ENCODE measurements around the gene ELFN1.

ELFN1 gene

GRCh38 chr7:1651891-1652290 lies 18.2 kb upstream of the ELFN1 start:
- TF ChIP-seq CTCF (IDR thresholded peaks at IDR 0.05; ENCODE audit: borderline replicate concordance, extremely low read depth, low read length, poor library complexity, severe bottlenecking) = no peak
- no peak for TF ChIP-seq EZH2 (IDR thresholded peaks at IDR 0.05; ENCODE audit: borderline replicate concordance, low read depth, low read length, severe bottlenecking)
- Histone ChIP-seq H3K9ac (ENCODE audit: low read depth, low read length) (no peak overlapping the region), H3K27me3 (ENCODE audit: insufficient read depth, low read length, poor library complexity) (no peaks in the 10 kb centered on the region), H3K79me2 (ENCODE audit: insufficient read depth, low read length) (no peaks in the 10 kb centered on the region), H3K36me3 (ENCODE audit: insufficient read depth, low read length) (no peaks in the 10 kb centered on the region), H3K9me3 (ENCODE audit: insufficient read depth, low read length, severe bottlenecking) (no peaks in the 10 kb centered on the region), H2AFZ (ENCODE audit: low read depth, low read length) (no peak overlapping the region), H3K4me1 (ENCODE audit: insufficient read depth, low read length) (no peaks in the 10 kb centered on the region; the same call in 1 of the 2 replicates), H3K4me3 (ENCODE audit: low read depth in 1 of 2, low read length in 2 of 2) (no peak overlapping the region), H4K20me1 (ENCODE audit: insufficient read depth, low read length) (no peaks in the 10 kb centered on the region), H3K4me2 (ENCODE audit: insufficient read depth, low read length) (no peak overlapping the region), H3K27ac (ENCODE audit: low read length) (no peak overlapping the region)
- ATAC-seq (ENCODE audit: insufficient read depth, low read depth) (no peak), DNase-seq (no peak)

GRCh38 chr7:1653500-1653899 lies 16.6 kb upstream of the ELFN1 start:
- no peaks in the 10 kb centered on the region for H3K36me3 ChIP-seq (ENCODE audit: insufficient read depth, low read length)
- H3K4me1 ChIP-seq (ENCODE audit: insufficient read depth, low read length) = no peaks in the 10 kb centered on the region; the same call in 1 of the 2 replicates
- no peaks in the 10 kb centered on the region for H4K20me1 ChIP-seq (ENCODE audit: insufficient read depth, low read length)
- ATAC-seq (ENCODE audit: insufficient read depth, low read depth) (no peak), DNase-seq (no peak)
- H3K27me3 ChIP-seq (ENCODE audit: insufficient read depth, low read length, poor library complexity) = no peaks in the 10 kb centered on the region
- no peak overlapping the region for H3K27ac ChIP-seq (ENCODE audit: low read length)
- TF ChIP-seq EZH2 (IDR thresholded peaks at IDR 0.05; ENCODE audit: borderline replicate concordance, low read depth, low read length, severe bottlenecking) = no peak
- TF ChIP-seq CTCF (IDR thresholded peaks at IDR 0.05; ENCODE audit: borderline replicate concordance, extremely low read depth, low read length, poor library complexity, severe bottlenecking) = no peak
- H3K4me2 ChIP-seq (ENCODE audit: insufficient read depth, low read length) = no peak overlapping the region
- H3K4me3 ChIP-seq (ENCODE audit: low read depth in 1 of 2, low read length in 2 of 2) = no peak overlapping the region
- no peaks in the 10 kb centered on the region for H3K79me2 ChIP-seq (ENCODE audit: insufficient read depth, low read length)
- H3K9ac ChIP-seq (ENCODE audit: low read depth, low read length) = no peak overlapping the region
- H2AFZ ChIP-seq (ENCODE audit: low read depth, low read length) = no peak overlapping the region
- H3K9me3 ChIP-seq (ENCODE audit: insufficient read depth, low read length, severe bottlenecking) = no peaks in the 10 kb centered on the region

GRCh38 chr7:1654111-1654510 lies 16.0 kb upstream of the ELFN1 start:
- DNase-seq = no peak
- Histone ChIP-seq H3K79me2 (ENCODE audit: insufficient read depth, low read length) (no peaks in the 10 kb centered on the region), H3K36me3 (ENCODE audit: insufficient read depth, low read length) (no peaks in the 10 kb centered on the region), H3K9ac (ENCODE audit: low read depth, low read length) (no peak overlapping the region), H3K4me1 (ENCODE audit: insufficient read depth, low read length) (no peaks in the 10 kb centered on the region; the same call in 1 of the 2 replicates), H3K9me3 (ENCODE audit: insufficient read depth, low read length, severe bottlenecking) (no peaks in the 10 kb centered on the region), H2AFZ (ENCODE audit: low read depth, low read length) (no peak overlapping the region), H3K27me3 (ENCODE audit: insufficient read depth, low read length, poor library complexity) (no peaks in the 10 kb centered on the region), H4K20me1 (ENCODE audit: insufficient read depth, low read length) (no peaks in the 10 kb centered on the region), H3K4me2 (ENCODE audit: insufficient read depth, low read length) (no peak overlapping the region), H3K4me3 (ENCODE audit: low read depth in 1 of 2, low read length in 2 of 2) (no peak overlapping the region), H3K27ac (ENCODE audit: low read length) (no peak overlapping the region)
- TF ChIP-seq EZH2 (IDR thresholded peaks at IDR 0.05; ENCODE audit: borderline replicate concordance, low read depth, low read length, severe bottlenecking) (no peak), CTCF (IDR thresholded peaks at IDR 0.05; ENCODE audit: borderline replicate concordance, extremely low read depth, low read length, poor library complexity, severe bottlenecking) (no peak)
- ATAC-seq (ENCODE audit: insufficient read depth, low read depth) = no peak

All from DND-41 (cell line).